ENCODE measurements around the gene KLRB1.
"Not testable (repeated sequence)": the region's sequence is repeated elsewhere in the genome, so short reads cannot be mapped to it uniquely, and the experiment has no call there.

The KLRB1 gene

GRCh38 chr12:9604287-9604686 is 3.4 kb downstream of the KLRB1 start:
- H3K9ac ChIP-seq (ENCODE audit: low read length): no peak overlapping the region
- no peaks in the 10 kb centered on the region for H3K27me3 ChIP-seq (ENCODE audit: insufficient read depth, low read length, poor library complexity)
- no peak overlapping the region for H3K4me3 ChIP-seq (ENCODE audit: low read length)
- no peak overlapping the region for H2BK120ac ChIP-seq (ENCODE audit: low read depth, low read length)
- no peaks in the 10 kb centered on the region for H3K79me1 ChIP-seq (ENCODE audit: low read length)
- no peak overlapping the region for H3K56ac ChIP-seq (ENCODE audit: low read length)
- no peak overlapping the region for H2BK5ac ChIP-seq (ENCODE audit: low read length)
- no peak overlapping the region for H3K18ac ChIP-seq (ENCODE audit: low read length)
- H4K5ac ChIP-seq (ENCODE audit: low read length): no peak overlapping the region
- no peak for DNase-seq
- H3K79me2 ChIP-seq (ENCODE audit: control insufficient read depth, insufficient read depth, low read length): no peaks in the 10 kb centered on the region
- H3K4me1 ChIP-seq (ENCODE audit: control insufficient read depth, low read depth, low read length): no peaks in the 10 kb centered on the region
- H3K36me3 ChIP-seq (ENCODE audit: control insufficient read depth, insufficient read depth, low read length): no peaks in the 10 kb centered on the region
- no CpG with 5 or more reads among the region's 5 CpGs for WGBS (ENCODE audit: extremely low coverage, insufficient coverage, low lambda C conversion rate)
- no peak overlapping the region for H3K27ac ChIP-seq (ENCODE audit: low read depth, low read length)
- H4K8ac ChIP-seq (ENCODE audit: low read depth, low read length): no peak overlapping the region
- no peak overlapping the region for H3K4me2 ChIP-seq (ENCODE audit: low read length)
- no peak overlapping the region for H3K23ac ChIP-seq (ENCODE audit: low read length)
- no peak overlapping the region for H2BK15ac ChIP-seq (replicated peaks; ENCODE audit: low read depth)
- H3K4ac ChIP-seq (ENCODE audit: low read depth, low read length): no peak overlapping the region
- H2AK5ac ChIP-seq (ENCODE audit: low read length): no peak overlapping the region

DNA sequence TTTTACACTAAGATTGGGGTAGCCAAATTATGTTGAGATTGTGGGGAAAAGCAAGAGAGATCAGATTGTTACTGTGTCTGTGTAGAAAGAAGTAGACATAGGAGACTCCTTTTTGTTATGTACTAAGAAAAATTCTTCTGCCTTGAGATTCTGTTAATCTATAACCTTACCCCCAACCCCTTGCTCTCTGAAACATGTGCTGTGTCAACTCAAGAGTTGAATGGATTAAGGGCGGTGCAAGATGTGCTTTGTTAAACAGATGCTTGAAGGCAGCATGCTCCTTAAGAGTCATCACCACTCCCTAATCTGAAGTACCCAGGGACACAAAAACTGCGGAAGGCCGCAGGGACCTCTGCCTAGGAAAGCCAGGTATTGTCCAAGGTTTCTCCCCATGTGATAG is 7.3 kb downstream of the KLRB1 start:
- not testable (repeated sequence) for H3K27ac ChIP-seq (ENCODE audit: low read depth, low read length); H2AK5ac ChIP-seq (ENCODE audit: low read length)

GRCh38 chr12:9598363-9598762 is 9.4 kb downstream of the KLRB1 start:
- Histone ChIP-seq H2BK120ac (ENCODE audit: low read depth, low read length) (no peak overlapping the region), H2BK5ac (ENCODE audit: low read length) (no peak overlapping the region), H3K36me3 (ENCODE audit: control insufficient read depth, insufficient read depth, low read length) (no peaks in the 10 kb centered on the region), H3K23ac (ENCODE audit: low read length) (no peak overlapping the region), H2BK15ac (replicated peaks; ENCODE audit: low read depth) (no peak overlapping the region), H3K4me3 (ENCODE audit: low read length) (no peak overlapping the region), H3K4me2 (ENCODE audit: low read length) (no peak overlapping the region), H3K4ac (ENCODE audit: low read depth, low read length) (no peak overlapping the region), H4K5ac (ENCODE audit: low read length) (no peak overlapping the region), H3K9ac (ENCODE audit: low read length) (no peak overlapping the region), H3K79me2 (ENCODE audit: control insufficient read depth, insufficient read depth, low read length) (no peaks in the 10 kb centered on the region), H3K27me3 (ENCODE audit: insufficient read depth, low read length, poor library complexity) (no peaks in the 10 kb centered on the region), H3K4me1 (ENCODE audit: control insufficient read depth, low read depth, low read length) (no peaks in the 10 kb centered on the region), H3K18ac (ENCODE audit: low read length) (no peak overlapping the region), H3K56ac (ENCODE audit: low read length) (no peak overlapping the region), H4K8ac (ENCODE audit: low read depth, low read length) (no peak overlapping the region), H3K27ac (ENCODE audit: low read depth, low read length) (no peak overlapping the region), H3K79me1 (ENCODE audit: low read length) (no peaks in the 10 kb centered on the region), H2AK5ac (ENCODE audit: low read length) (no peak overlapping the region)
- WGBS (ENCODE audit: extremely low coverage, insufficient coverage, low lambda C conversion rate): no CpG with 5 or more reads among the region's 3 CpGs
- DNase-seq: no peak

More for the DNA sequence above, 7.3 kb downstream of the KLRB1 start:
- DNase-seq; H2BK15ac ChIP-seq (replicated peaks; ENCODE audit: low read depth); H4K8ac ChIP-seq (ENCODE audit: low read depth, low read length); H3K4me1 ChIP-seq (ENCODE audit: control insufficient read depth, low read depth, low read length); H3K27me3 ChIP-seq (ENCODE audit: insufficient read depth, low read length, poor library complexity); H3K79me2 ChIP-seq (ENCODE audit: control insufficient read depth, insufficient read depth, low read length); H3K4me3 ChIP-seq (ENCODE audit: low read length); H3K56ac ChIP-seq (ENCODE audit: low read length); H3K9ac ChIP-seq (ENCODE audit: low read length); H4K5ac ChIP-seq (ENCODE audit: low read length); H3K4me2 ChIP-seq (ENCODE audit: low read length); H3K23ac ChIP-seq (ENCODE audit: low read length); H3K36me3 ChIP-seq (ENCODE audit: control insufficient read depth, insufficient read depth, low read length); H3K4ac ChIP-seq (ENCODE audit: low read depth, low read length); H3K79me1 ChIP-seq (ENCODE audit: low read length); H3K18ac ChIP-seq (ENCODE audit: low read length); H2BK120ac ChIP-seq (ENCODE audit: low read depth, low read length); H2BK5ac ChIP-seq (ENCODE audit: low read length): not testable (repeated sequence)
- WGBS (ENCODE audit: extremely low coverage, insufficient coverage, low lambda C conversion rate): no CpG with 5 or more reads among the region's 3 CpGs

DNA sequence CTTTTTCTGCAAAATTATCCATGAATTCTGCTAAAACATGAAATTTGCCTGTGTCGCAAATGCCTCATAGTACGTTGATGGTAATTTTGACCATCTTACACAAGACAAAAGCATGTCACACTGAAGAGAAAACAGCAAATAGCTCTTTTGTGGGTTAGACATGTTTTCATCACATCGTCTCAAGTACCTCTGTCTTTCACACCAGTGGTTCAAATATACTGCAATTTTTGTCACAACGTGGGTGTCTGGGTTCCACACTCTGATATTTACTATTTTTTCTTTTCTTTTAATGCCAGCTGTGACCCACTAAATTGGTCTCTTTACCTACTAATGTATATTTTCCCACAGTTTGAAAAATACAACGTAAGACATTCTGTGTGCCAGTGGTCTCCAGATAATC is 10.4 kb downstream of the KLRB1 start:
- Histone ChIP-seq H2BK15ac (replicated peaks; ENCODE audit: low read depth) (no peak overlapping the region), H3K4me2 (ENCODE audit: low read length) (no peak overlapping the region), H3K79me2 (ENCODE audit: control insufficient read depth, insufficient read depth, low read length) (no peaks in the 10 kb centered on the region), H3K23ac (ENCODE audit: low read length) (no peak overlapping the region), H3K4ac (ENCODE audit: low read depth, low read length) (no peak overlapping the region), H4K8ac (ENCODE audit: low read depth, low read length) (no peak overlapping the region), H3K27ac (ENCODE audit: low read depth, low read length) (no peak overlapping the region), H3K79me1 (ENCODE audit: low read length) (no peaks in the 10 kb centered on the region), H3K4me1 (ENCODE audit: control insufficient read depth, low read depth, low read length) (no peaks in the 10 kb centered on the region), H3K18ac (ENCODE audit: low read length) (no peak overlapping the region), H2BK5ac (ENCODE audit: low read length) (no peak overlapping the region), H3K36me3 (ENCODE audit: control insufficient read depth, insufficient read depth, low read length) (no peaks in the 10 kb centered on the region), H3K27me3 (ENCODE audit: insufficient read depth, low read length, poor library complexity) (no peaks in the 10 kb centered on the region), H3K9ac (ENCODE audit: low read length) (no peak overlapping the region), H3K4me3 (ENCODE audit: low read length) (no peak overlapping the region), H2AK5ac (ENCODE audit: low read length) (no peak overlapping the region), H3K56ac (ENCODE audit: low read length) (no peak overlapping the region), H2BK120ac (ENCODE audit: low read depth, low read length) (no peak overlapping the region), H4K5ac (ENCODE audit: low read length) (no peak overlapping the region)
- no peak for DNase-seq
- WGBS (ENCODE audit: extremely low coverage, insufficient coverage, low lambda C conversion rate): no CpG with 5 or more reads among the region's 5 CpGs

DNA sequence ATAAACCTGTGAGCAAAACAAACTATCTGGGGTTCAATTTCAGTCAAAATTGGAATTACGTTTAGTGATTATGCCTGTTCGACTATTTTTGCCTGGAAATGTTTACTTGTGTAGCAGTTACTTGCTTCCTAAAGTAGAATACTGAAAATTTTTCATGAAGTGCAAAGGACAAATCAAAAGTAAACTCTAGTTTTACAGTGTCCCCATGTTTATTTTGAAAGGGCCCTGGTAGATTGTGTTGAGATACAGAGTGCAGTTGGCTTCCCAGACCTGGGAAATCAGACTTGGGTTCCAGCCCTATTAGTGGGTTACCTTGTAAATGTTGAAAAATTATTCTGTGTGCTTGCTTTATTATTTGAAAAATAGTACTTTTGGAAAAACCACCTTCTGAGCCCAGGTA is 17.3 kb downstream of the KLRB1 start:
- no peaks in the 10 kb centered on the region for H3K27me3 ChIP-seq (ENCODE audit: insufficient read depth, low read length, poor library complexity)
- no peak overlapping the region for H2BK5ac ChIP-seq (ENCODE audit: low read length)
- H3K36me3 ChIP-seq (ENCODE audit: control insufficient read depth, insufficient read depth, low read length): no peaks in the 10 kb centered on the region
- no peak overlapping the region for H4K8ac ChIP-seq (ENCODE audit: low read depth, low read length)
- H2BK15ac ChIP-seq (replicated peaks; ENCODE audit: low read depth): no peak overlapping the region
- H2AK5ac ChIP-seq (ENCODE audit: low read length): no peak overlapping the region
- H3K79me1 ChIP-seq (ENCODE audit: low read length): no peaks in the 10 kb centered on the region
- no peak overlapping the region for H2BK120ac ChIP-seq (ENCODE audit: low read depth, low read length)
- H3K23ac ChIP-seq (ENCODE audit: low read length): no peak overlapping the region
- no CpG with 5 or more reads among the region's 2 CpGs for WGBS (ENCODE audit: extremely low coverage, insufficient coverage, low lambda C conversion rate)
- DNase-seq: no peak
- no peak overlapping the region for H3K4me3 ChIP-seq (ENCODE audit: low read length)
- H3K9ac ChIP-seq (ENCODE audit: low read length): no peak overlapping the region
- no peak overlapping the region for H3K56ac ChIP-seq (ENCODE audit: low read length)
- no peaks in the 10 kb centered on the region for H3K79me2 ChIP-seq (ENCODE audit: control insufficient read depth, insufficient read depth, low read length)
- H3K4me1 ChIP-seq (ENCODE audit: control insufficient read depth, low read depth, low read length): no peaks in the 10 kb centered on the region
- H3K4me2 ChIP-seq (ENCODE audit: low read length): no peak overlapping the region
- H3K4ac ChIP-seq (ENCODE audit: low read depth, low read length): no peak overlapping the region
- H3K18ac ChIP-seq (ENCODE audit: low read length): no peak overlapping the region
- no peak overlapping the region for H4K5ac ChIP-seq (ENCODE audit: low read length)
- no peak overlapping the region for H3K27ac ChIP-seq (ENCODE audit: low read depth, low read length)

DNA sequence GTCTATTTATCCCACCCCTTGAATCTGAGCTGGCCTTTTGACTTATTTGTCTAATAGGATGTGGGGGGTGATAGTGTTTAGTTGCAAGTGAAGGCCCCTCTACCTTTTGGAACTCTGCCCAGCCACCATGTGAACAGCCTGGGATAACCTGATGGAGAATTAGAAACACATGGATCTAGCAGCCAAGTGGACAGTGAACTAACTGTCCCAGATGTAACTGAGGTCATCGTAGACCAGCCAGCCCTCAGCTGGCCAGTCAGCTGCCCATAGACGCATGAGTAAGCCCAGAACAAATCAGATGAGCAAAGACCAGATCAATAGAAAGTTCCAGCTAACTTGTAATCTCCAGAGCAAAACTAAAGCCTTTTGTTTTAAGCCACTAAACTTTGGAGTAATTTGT is 19.0 kb downstream of the KLRB1 start:
- Histone ChIP-seq H4K8ac (ENCODE audit: low read depth, low read length) (no peak overlapping the region), H2BK120ac (ENCODE audit: low read depth, low read length) (no peak overlapping the region), H3K27ac (ENCODE audit: low read depth, low read length) (no peak overlapping the region), H2BK15ac (replicated peaks; ENCODE audit: low read depth) (no peak overlapping the region), H3K9ac (ENCODE audit: low read length) (no peak overlapping the region), H3K23ac (ENCODE audit: low read length) (no peak overlapping the region), H4K5ac (ENCODE audit: low read length) (no peak overlapping the region), H2AK5ac (ENCODE audit: low read length) (no peak overlapping the region), H3K4me2 (ENCODE audit: low read length) (no peak overlapping the region), H3K36me3 (ENCODE audit: control insufficient read depth, insufficient read depth, low read length) (no peaks in the 10 kb centered on the region), H3K79me2 (ENCODE audit: control insufficient read depth, insufficient read depth, low read length) (no peaks in the 10 kb centered on the region), H3K4ac (ENCODE audit: low read depth, low read length) (no peak overlapping the region), H3K79me1 (ENCODE audit: low read length) (no peaks in the 10 kb centered on the region), H2BK5ac (ENCODE audit: low read length) (no peak overlapping the region), H3K56ac (ENCODE audit: low read length) (no peak overlapping the region), H3K4me1 (ENCODE audit: control insufficient read depth, low read depth, low read length) (no peaks in the 10 kb centered on the region), H3K4me3 (ENCODE audit: low read length) (no peak overlapping the region), H3K27me3 (ENCODE audit: insufficient read depth, low read length, poor library complexity) (no peaks in the 10 kb centered on the region), H3K18ac (ENCODE audit: low read length) (no peak overlapping the region)
- no CpG with 5 or more reads among the region's 2 CpGs for WGBS (ENCODE audit: extremely low coverage, insufficient coverage, low lambda C conversion rate)
- no peak for DNase-seq
